ENCODE data around the gene PPP3CB.
"Not testable (repeated sequence)": the region's sequence is repeated elsewhere in the genome, so short reads cannot be mapped to it uniquely, and the experiment has no call there.

PPP3CB gene

GRCh38 chr10:73413528-73414229, 82.1 kb downstream of the PPP3CB start, which contains the start of gene ANXA7:
Gene ANXA7 (minus strand): TSS chr10:73414058. CDS start chr10:73400856, 13,202 bp downstream.
- peak; percentile 96 for DNase-seq

GRCh38 chr10:73413108-73413527, 82.7 kb downstream of the PPP3CB start:
- no peak for DNase-seq

GRCh38 chr10:73410897-73411296, 84.9 kb downstream of the PPP3CB start:
- no peak for DNase-seq

DNA sequence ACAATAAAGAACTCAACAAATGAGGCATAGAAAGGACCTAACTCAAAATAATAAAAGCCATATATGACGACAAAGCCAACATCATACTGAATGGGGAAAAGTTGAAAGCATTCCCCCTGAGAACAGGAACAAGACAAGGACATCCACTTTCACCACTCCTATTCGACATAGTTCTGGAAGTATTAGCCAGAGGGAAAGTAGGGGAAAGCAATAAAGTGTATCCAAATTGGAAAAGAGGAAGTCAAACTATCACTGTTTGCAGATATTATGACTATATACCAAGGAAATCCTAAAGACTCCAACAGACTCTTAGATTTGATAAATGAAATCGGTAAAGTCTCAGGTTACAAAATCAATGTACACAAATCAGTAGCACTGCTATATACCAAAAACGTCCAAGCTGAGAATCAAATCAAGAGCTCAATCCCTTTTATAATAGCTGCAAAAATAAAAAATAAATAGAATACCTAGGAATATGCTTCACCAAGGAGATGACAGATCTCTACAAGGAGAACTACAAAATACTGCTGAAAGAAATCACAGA, 86.8 kb downstream of the PPP3CB start:
- no peak for DNase-seq

DNA sequence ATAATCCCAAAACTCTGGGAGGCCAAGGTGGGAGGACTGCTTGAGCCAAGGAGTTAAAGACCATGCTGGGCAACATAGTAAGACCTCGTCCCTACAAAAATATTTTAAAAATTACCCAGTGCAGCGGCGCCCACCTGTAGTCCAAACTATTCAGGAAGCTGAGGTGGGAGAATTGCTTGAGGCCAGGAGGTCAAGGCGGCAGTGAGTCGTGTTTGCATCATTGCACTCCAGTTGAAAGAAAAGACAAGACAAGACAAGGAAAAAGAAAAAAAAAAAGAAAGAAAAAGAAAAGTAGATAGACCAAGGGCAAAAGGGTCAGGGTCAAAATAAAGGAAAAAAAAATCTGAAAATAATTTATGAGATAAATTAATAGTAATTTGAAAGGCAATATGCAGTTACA, 87.8 kb downstream of the PPP3CB start:
- no peak for DNase-seq

DNA sequence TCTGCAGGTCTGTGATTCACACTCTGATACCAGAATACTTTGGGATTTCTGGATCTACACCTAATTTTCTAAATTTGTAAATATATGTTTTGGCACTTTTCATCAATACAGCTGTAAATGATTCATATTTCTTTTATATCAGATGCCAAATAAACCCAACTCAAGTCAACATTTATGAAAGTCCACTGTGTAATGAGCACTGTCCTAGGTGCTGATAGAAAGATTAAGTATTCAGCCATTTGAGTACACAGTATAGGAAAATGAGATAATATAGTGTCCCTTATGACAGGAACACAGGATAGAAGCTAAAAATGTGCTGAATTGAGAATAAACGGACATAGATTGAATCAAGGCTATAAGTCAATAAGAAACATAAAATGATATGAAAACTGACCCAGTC, 88.3 kb downstream of the PPP3CB start:
- no peak for DNase-seq

- DNase-seq, result no peak
Observed at GRCh38 chr10:73406846-73407245, 89.0 kb downstream of the PPP3CB start.

DNA sequence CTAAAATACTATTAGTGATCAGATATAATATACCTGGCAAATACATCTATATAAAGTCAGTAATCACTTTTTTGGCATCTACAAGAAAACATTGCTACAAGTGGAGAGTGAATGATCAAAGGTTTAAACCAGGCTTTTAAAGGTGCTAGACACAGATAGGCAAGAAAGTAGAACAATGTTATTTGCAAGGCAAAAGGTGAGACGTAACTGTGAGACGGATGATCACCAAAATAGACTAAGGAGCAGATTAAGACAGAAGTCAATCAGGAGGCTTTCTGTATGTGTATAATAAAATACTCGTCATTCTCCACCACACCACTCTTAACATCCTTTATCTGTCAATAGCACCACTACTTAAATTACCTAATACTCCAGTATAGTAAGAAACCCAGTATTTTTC, 90.3 kb downstream of the PPP3CB start:
- DNase-seq, result no peak

DNA sequence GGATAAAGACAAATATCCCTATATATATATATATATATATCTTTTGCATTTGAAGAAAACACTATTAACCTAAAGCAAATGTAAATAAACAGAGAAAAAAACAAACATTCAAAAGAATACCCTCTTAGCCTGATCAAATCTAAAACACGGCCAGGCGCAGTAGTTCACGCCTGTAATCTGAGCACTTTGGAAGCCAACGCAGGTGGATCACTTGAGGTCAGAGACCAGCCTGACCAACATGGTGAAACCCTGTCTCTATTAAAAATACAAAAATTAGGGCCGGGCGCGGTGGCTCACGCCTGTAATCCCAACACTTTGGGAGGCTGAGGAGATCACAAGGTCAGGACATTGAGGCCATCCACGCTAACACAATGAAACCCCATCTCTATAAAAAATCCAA, 91.1 kb downstream of the PPP3CB start:
- no peak for DNase-seq

DNA sequence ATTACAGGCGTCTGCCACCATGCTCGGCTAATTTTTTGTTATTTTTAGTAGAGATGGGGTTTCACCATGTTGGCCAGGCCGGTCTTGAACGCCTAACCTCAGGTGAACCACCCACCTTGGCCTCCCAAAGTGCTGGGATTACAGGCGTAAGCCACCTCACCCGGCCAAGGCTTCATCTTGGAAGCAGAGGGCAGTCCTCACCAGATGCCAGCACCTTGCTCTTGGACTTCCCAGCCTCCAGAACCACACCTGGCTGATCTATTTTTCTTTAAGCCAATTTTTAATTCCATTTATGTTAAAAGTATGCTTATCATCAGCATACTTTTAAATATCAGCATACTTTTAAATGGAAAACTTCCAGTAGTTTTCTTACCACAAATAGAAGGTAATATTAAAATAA, 94.2 kb downstream of the PPP3CB start:
- DNase-seq, result no peak

DNA sequence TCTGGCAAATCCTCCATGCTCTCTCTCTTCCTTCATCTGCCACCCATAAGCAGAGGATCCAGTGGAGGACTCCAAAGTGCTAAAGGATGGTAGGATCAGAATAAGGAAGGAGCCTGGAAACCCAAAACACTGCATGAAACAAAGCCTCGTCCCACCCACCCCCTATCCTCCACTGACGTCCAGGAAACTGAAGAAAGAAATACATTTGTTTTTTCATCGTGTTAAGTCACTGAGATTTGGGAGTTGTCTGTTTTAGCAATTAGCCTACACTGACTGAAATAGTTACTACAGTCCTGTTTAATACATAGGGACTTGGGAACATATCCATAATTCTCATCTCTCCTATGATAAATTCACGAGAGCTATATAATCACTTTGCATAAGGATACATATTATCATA, 96.8 kb downstream of the PPP3CB start:
- no peak for DNase-seq

DNA sequence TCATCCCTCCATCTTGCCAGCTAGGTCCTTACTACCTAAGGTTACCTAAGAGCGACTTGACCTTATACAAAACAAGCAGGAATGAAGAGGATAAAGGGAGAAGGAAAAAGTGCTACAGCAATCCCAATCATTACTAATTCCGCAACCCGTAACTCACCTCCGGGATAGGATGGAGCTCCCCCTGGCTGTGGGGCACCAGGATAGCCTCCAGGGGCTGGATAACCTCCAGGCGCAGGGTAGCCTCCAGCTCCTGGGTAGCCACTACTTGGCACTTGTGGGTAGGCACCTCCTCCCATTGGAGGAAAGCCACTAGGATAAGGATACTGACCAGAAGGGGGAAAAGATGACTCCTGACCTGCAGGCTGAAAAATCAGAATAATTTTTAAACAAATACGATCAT, 97.8 kb downstream of the PPP3CB start:
- DNase-seq, result no peak

DNA sequence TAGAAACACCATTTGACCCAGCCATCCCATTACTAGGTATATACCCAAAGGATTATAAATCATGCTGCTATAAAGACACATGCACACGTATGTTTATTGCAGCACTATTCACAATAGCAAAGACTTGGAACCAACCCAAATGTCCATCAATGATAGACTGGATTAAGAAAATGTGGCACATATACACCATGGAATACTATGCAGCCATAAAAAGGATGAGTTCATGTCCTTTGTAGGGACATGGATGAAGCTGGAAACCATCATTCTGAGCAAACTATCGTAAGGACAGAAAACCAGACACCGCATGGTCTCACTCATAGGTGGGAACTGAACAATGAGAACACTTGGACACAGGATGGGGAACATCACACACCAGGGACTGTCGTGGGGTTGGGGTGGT, 101.5 kb downstream of the PPP3CB start:
- DNase-seq, result not testable (repeated sequence)

GRCh38 chr10:73388228-73388627, 107.6 kb downstream of the PPP3CB start:
- DNase-seq, result no peak

DNA sequence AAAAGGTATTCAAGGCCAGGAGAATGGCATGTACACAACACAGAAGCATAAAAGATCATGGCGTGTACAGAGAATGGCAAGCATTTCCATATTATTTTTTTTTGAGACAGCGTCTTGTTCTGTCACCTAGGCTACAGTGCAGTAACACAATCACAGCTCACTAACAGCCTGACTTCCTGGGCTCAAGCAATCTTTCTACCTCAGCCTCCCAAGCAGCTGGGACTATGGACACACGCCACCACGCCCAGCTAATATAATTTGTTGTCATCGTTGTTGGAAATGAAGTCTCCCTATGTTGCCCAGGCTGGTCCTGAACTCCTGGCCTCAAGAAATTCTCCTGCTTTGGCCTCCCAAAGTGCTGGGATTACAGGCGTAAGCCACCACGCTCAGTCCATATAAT, 109.2 kb downstream of the PPP3CB start:
- DNase-seq, result no peak

Data from stimulated activated CD4-positive, alpha-beta T cell treated with anti-CD3 and anti-CD28 coated beads, Interleukin-12 subunit alpha, Interleukin-12 subunit beta, amount 100 ng/mL, for 4 hours (primary cell).